Stomach (tissue), 4 donors: Measurements from ENCODE around the gene CCDC141.

Experiments
- POLR2A ChIP-seq, 4 donors: fragments of 450-650 bp; IDR thresholded peaks; one replicate each; pipeline ENCODE4 v1.6.1; 2016; ENCODE audit warnings: antibody characterized with exemption in 4 of 4, control low read depth in 2 of 4, mild to moderate bottlenecking in 1 of 4, moderate library complexity in 1 of 4
- TF ChIP-seq, protein P1 (sequence below), 7 experiments: fragments of 450-650 bp in 4 of 7; fragments of 200-600 bp in 3 of 7; sonication (generic) in 3 of 7; IDR thresholded peaks; one replicate each; pipeline ENCODE4 v1.5.1; 2016 to 2019; ENCODE audit warnings: antibody characterized with exemption in 7 of 7, control low read depth in 2 of 7, mild to moderate bottlenecking in 1 of 7

DNA sequence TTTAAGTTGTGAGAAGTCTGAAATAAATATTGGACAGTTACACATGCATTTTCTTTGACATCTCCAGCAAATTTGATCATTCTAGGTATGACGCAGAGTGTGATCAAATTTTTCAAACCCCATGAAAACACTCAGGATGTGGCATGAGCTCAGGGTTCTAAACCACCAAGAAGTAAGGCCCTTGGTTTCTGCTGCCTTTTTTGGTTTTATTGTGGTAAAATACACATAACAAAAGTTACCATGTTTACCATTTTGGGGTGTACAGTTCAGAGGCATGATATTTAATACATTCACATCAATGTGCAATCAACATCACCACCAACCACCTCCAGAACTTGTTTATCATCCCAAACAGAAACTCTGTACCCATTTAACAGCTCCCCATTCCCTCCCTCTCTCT lies 178.4 kb downstream of the CCDC141 start:
- TF ChIP-seq, protein P1, sequence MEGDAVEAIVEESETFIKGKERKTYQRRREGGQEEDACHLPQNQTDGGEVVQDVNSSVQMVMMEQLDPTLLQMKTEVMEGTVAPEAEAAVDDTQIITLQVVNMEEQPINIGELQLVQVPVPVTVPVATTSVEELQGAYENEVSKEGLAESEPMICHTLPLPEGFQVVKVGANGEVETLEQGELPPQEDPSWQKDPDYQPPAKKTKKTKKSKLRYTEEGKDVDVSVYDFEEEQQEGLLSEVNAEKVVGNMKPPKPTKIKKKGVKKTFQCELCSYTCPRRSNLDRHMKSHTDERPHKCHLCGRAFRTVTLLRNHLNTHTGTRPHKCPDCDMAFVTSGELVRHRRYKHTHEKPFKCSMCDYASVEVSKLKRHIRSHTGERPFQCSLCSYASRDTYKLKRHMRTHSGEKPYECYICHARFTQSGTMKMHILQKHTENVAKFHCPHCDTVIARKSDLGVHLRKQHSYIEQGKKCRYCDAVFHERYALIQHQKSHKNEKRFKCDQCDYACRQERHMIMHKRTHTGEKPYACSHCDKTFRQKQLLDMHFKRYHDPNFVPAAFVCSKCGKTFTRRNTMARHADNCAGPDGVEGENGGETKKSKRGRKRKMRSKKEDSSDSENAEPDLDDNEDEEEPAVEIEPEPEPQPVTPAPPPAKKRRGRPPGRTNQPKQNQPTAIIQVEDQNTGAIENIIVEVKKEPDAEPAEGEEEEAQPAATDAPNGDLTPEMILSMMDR (IDR thresholded peaks at IDR 0.05): no peak
- TF ChIP-seq POLR2A (IDR thresholded peaks at IDR 0.05): no peak
